ENCODE data around the gene CCDC183. TPM values are rescaled to one million over a fixed set of nuclear protein-coding genes. Genes with fewer than 3 reads are reported as not detected.
A peak's percentile ranks its signal among the peaks of the same experiment; 100 is the strongest.

The CCDC183 gene
- polyA plus RNA-seq, 3 donors: 0.54 to 2.1 TPM; not detected in 1

- H3K27me3 Mint-ChIP-seq (ENCODE audit: low read depth in 3 of 3): peaks cover 66 to 83% (median 73%) of the 10 kb centered on the region in 3 donors
- intact Hi-C loops (cut with micrococcal nuclease): no loop called here
Measured at GRCh38 chr9:136798708-136799078, 2.6 kb downstream of the CCDC183 start.

GRCh38 chr9:136799079-136799853, 3.1 kb downstream of the CCDC183 start:
- H3K4me3 ChIP-seq (replicated peaks in 1 of 3; ENCODE audit: low read depth in 2 of 3, low read length in 3 of 3): peak overlapping the region in 2 of 3 experiments; percentile 33 to 70
- no peak overlapping the region for H3K27ac Mint-ChIP-seq
- no peaks in the 10 kb centered on the region for H3K9me3 ChIP-seq (replicated peaks in 1 of 2; ENCODE audit: control insufficient read depth in 1 of 2, insufficient read depth in 1 of 2, low read length in 2 of 2)
- H3K4me2 ChIP-seq (replicated peaks; ENCODE audit: extremely low read depth, low read length, poor library complexity, severe bottlenecking): peak overlapping the region; percentile 79
- H3K36me3 Mint-ChIP-seq: peaks cover 6 to 13% of the 10 kb centered on the region in 2 donors
- H3K27ac ChIP-seq (ENCODE audit: low read depth in 1 of 2, low read length in 2 of 2): no peak overlapping the region
- H3K27me3 Mint-ChIP-seq (ENCODE audit: low read depth in 3 of 3): peaks cover 66 to 85% (median 73%) of the 10 kb centered on the region in 3 donors
- WGBS (ENCODE audit: insufficient coverage): 24% methylated on average over 33 of the region's 35 CpGs
- peaks cover 26 to 33% of the 10 kb centered on the region in 2 donors for H3K4me1 ChIP-seq (ENCODE audit: control insufficient read depth in 1 of 2, insufficient read depth in 2 of 2, low read length in 2 of 2)
- H3K27me3 ChIP-seq (ENCODE audit: control insufficient read depth in 2 of 2, insufficient read depth in 2 of 2, low read length in 2 of 2): peaks cover 34 to 66% of the 10 kb centered on the region in 2 donors
- H3K4me3 Mint-ChIP-seq: peak overlapping the region in 1 of 2 donors; percentile 68
- no peak for DNase-seq
- no peak overlapping the region for H2AFZ ChIP-seq (ENCODE audit: insufficient read depth, low read depth, low read length, poor library complexity, severe bottlenecking)
- peaks cover 7% of the 10 kb centered on the region for H4K20me1 ChIP-seq (ENCODE audit: insufficient read depth, low read length)
- H3K79me2 ChIP-seq (ENCODE audit: insufficient read depth, low read length): no peaks in the 10 kb centered on the region
- H3K9me3 Mint-ChIP-seq: peaks cover 0 to 18% (median 3%) of the 10 kb centered on the region in 7 donors
- no peak overlapping the region for H3K9ac ChIP-seq (ENCODE audit: insufficient read depth, low read length, poor library complexity, severe bottlenecking)
- peaks cover 30% of the 10 kb centered on the region for H3K4me1 Mint-ChIP-seq
- intact Hi-C loops (cut with micrococcal nuclease): no loop called here
- no peaks in the 10 kb centered on the region for H3K36me3 ChIP-seq (replicated peaks in 1 of 2; ENCODE audit: control insufficient read depth in 1 of 2, insufficient read depth in 2 of 2, low read length in 2 of 2)
- no peak for TF ChIP-seq CTCF (IDR thresholded peaks at IDR 0.05)

More at GRCh38 chr9:136798708-136799078, 2.6 kb downstream of the CCDC183 start:
- H3K79me2 ChIP-seq (ENCODE audit: insufficient read depth, low read length): no peaks in the 10 kb centered on the region
- peaks cover 34 to 66% of the 10 kb centered on the region in 2 donors for H3K27me3 ChIP-seq (ENCODE audit: control insufficient read depth in 2 of 2, insufficient read depth in 2 of 2, low read length in 2 of 2)
- no peak overlapping the region for H3K27ac Mint-ChIP-seq
- H3K4me3 ChIP-seq (replicated peaks in 1 of 3; ENCODE audit: low read depth in 2 of 3, low read length in 3 of 3): no peak overlapping the region
- H3K4me1 Mint-ChIP-seq: peaks cover 30% of the 10 kb centered on the region
- peaks cover 7% of the 10 kb centered on the region for H4K20me1 ChIP-seq (ENCODE audit: insufficient read depth, low read length)
- H3K9ac ChIP-seq (ENCODE audit: insufficient read depth, low read length, poor library complexity, severe bottlenecking): no peak overlapping the region
- peak overlapping the region in 1 of 2 donors; percentile 68 for H3K4me3 Mint-ChIP-seq
- peaks cover 0 to 16% (median 1%) of the 10 kb centered on the region in 7 donors for H3K9me3 Mint-ChIP-seq
- H2AFZ ChIP-seq (ENCODE audit: insufficient read depth, low read depth, low read length, poor library complexity, severe bottlenecking): no peak overlapping the region
- no peak for TF ChIP-seq CTCF (IDR thresholded peaks at IDR 0.05)
- no peak overlapping the region for H3K4me2 ChIP-seq (replicated peaks; ENCODE audit: extremely low read depth, low read length, poor library complexity, severe bottlenecking)
- H3K4me1 ChIP-seq (ENCODE audit: control insufficient read depth in 1 of 2, insufficient read depth in 2 of 2, low read length in 2 of 2): peaks cover 26 to 33% of the 10 kb centered on the region in 2 donors
- no peak overlapping the region for H3K27ac ChIP-seq (ENCODE audit: low read depth in 1 of 2, low read length in 2 of 2)
- WGBS (ENCODE audit: insufficient coverage): 93% methylated on average over 4 of the region's 6 CpGs
- peaks cover 2 to 9% of the 10 kb centered on the region in 2 donors for H3K36me3 Mint-ChIP-seq
- H3K9me3 ChIP-seq (replicated peaks in 1 of 2; ENCODE audit: control insufficient read depth in 1 of 2, insufficient read depth in 1 of 2, low read length in 2 of 2): no peaks in the 10 kb centered on the region
- DNase-seq: no peak
- no peaks in the 10 kb centered on the region for H3K36me3 ChIP-seq (replicated peaks in 1 of 2; ENCODE audit: control insufficient read depth in 1 of 2, insufficient read depth in 2 of 2, low read length in 2 of 2)
